SK-N-SH (cell line): ENCODE results near the gene CHST15. TPM values are rescaled to one million over a fixed set of nuclear protein-coding genes. Genes with fewer than 3 reads are reported as not detected.

Experiments
- CTCF ChIA-PET: fragments of 300-600, 350-600 bp; formaldehyde crosslinking; extraction: SDS; loops from one replicate; lab custom pipeline; 2021; lab: Yijun Ruan, JAX
- POLR2A ChIA-PET: fragments of 350-600 bp; sonication (Branson Sonifier 250); formaldehyde crosslinking; extraction: SDS; loops from one replicate; lab custom pipeline; 2020; ENCODE audit warnings: antibody characterized with exemption, inconsistent platforms; lab: Yijun Ruan, JAX
- DNase-seq: peaks from one replicate; pipeline ENCODE4 v3.0.0; 2012
- H2AFZ ChIP-seq: fragments of 200-600 bp; sonication (generic); 2 replicates; pipeline ENCODE4 v1.8.1; 2016; ENCODE audit warnings: antibody characterized with exemption, mild to moderate bottlenecking, low read depth
- H3F3A ChIP-seq: fragments of 200-600 bp; sonication (generic); replicated peaks from 2 replicates; pipeline ENCODE3; 2016; ENCODE audit warnings: antibody characterized with exemption, mild to moderate bottlenecking; ENCODE audit not compliant: insufficient read depth
- H3K27ac ChIP-seq, 2 experiments: fragments of 200-500 bp in 1 of 2; fragments of 200-600 bp in 1 of 2; sonication (Bioruptor generic) in 1 of 2; sonication (generic), shearing (Covaris generic) in 1 of 2; 2 replicates each; pipeline versions ENCODE4 v1.5.1 to v1.6.1; 2014 to 2016; ENCODE audit warnings: low read depth in 2 of 2, inconsistent platforms in 1 of 2, low read length in 1 of 2, mild to moderate bottlenecking in 1 of 2, mixed read lengths in 1 of 2
- H3K27me3 ChIP-seq: fragments of 200-600 bp; sonication (generic), shearing (Covaris generic); 2 replicates; pipeline ENCODE4 v1.6.1; 2016; ENCODE audit warnings: mixed run types; ENCODE audit not compliant: insufficient read depth
- H3K36me3 ChIP-seq, 2 experiments: fragments of 200-500 bp in 1 of 2; fragments of 200-600 bp in 1 of 2; sonication (Bioruptor generic) in 1 of 2; sonication (generic) in 1 of 2; replicated peaks in 1 of 2; 2 replicates each; pipeline versions ENCODE3 to v1.5.1; 2014 to 2016; ENCODE audit warnings: low read length in 1 of 2, mild to moderate bottlenecking in 1 of 2; ENCODE audit not compliant: insufficient read depth in 2 of 2, control insufficient read depth in 1 of 2
- H3K4me1 ChIP-seq, 2 experiments: fragments of 200-500 bp in 1 of 2; fragments of 200-600 bp in 1 of 2; sonication (Bioruptor generic) in 1 of 2; sonication (generic), shearing (Covaris generic) in 1 of 2; 2 replicates each; pipeline versions ENCODE4 v1.5.1 to v1.6.1; 2014 to 2016; ENCODE audit warnings: low read depth in 1 of 2, low read length in 1 of 2, mixed run types in 1 of 2; ENCODE audit not compliant: insufficient read depth in 2 of 2, control insufficient read depth in 1 of 2
- H3K4me2 ChIP-seq: fragments of 200-600 bp; sonication (generic), shearing (Covaris generic); 2 replicates; pipeline ENCODE4 v1.6.1; 2017; ENCODE audit warnings: mixed run types
- H3K4me3 ChIP-seq, 2 experiments: fragments of 200-500 bp in 1 of 2; fragments of 200-600 bp in 1 of 2; sonication (Bioruptor generic) in 1 of 2; sonication (generic), shearing (Covaris generic) in 1 of 2; 2 replicates each; pipeline versions ENCODE4 v1.5.1 to v1.8.1; 2014 to 2016; ENCODE audit warnings: low read depth in 2 of 2, inconsistent platforms in 1 of 2, low read length in 1 of 2, mild to moderate bottlenecking in 1 of 2, mixed read lengths in 1 of 2, moderate library complexity in 1 of 2
- H3K79me2 ChIP-seq: fragments of 200-600 bp; sonication (generic); 2 replicates; pipeline ENCODE4 v1.8.1; 2017; ENCODE audit warnings: mild to moderate bottlenecking; ENCODE audit not compliant: insufficient read depth
- H3K9ac ChIP-seq: fragments of 200-600 bp; sonication (generic); 2 replicates; pipeline ENCODE4 v1.6.1; 2017; ENCODE audit warnings: mixed run types
- H3K9me2 ChIP-seq: fragments of 200-600 bp; sonication (generic); 2 replicates; pipeline ENCODE4 v1.6.1; 2017; ENCODE audit warnings: mixed run types
- H3K9me3 ChIP-seq: fragments of 200-600 bp; sonication (generic); 2 replicates; pipeline ENCODE4 v1.6.1; 2017; ENCODE audit warnings: mixed run types, mild to moderate bottlenecking, moderate library complexity
- H4K20me1 ChIP-seq: fragments of 200-600 bp; sonication (generic); 2 replicates; pipeline ENCODE4 v1.6.1; 2017; ENCODE audit warnings: mild to moderate bottlenecking, mixed run types; ENCODE audit not compliant: insufficient read depth
- ELF1 ChIP-seq: IDR thresholded peaks from 2 replicates; pipeline ENCODE4 v1.4.0; 2012
- EP300 ChIP-seq, 2 experiments: IDR thresholded peaks; 2 replicates each; pipeline versions ENCODE4 v1.4.0 to v1.6.1; 2012; ENCODE audit warnings: borderline replicate concordance in 1 of 2, low read depth in 1 of 2, low read length in 1 of 2
- EZH2phosphoT487 ChIP-seq: fragments of 200-600 bp; sonication (generic); IDR thresholded peaks from 2 replicates; pipeline ENCODE4 v1.6.1; 2017; ENCODE audit warnings: low read depth, mixed run types, mild to moderate bottlenecking, antibody characterized with exemption, moderate library complexity, borderline replicate concordance
- FOXJ3 ChIP-seq: sonication (generic); formaldehyde crosslinking; IDR thresholded peaks from 2 replicates; pipeline ENCODE4 v1.5.1; 2020; ENCODE audit warnings: mild to moderate bottlenecking, missing genetic modification reagents
- FOXM1 ChIP-seq: IDR thresholded peaks from 2 replicates; pipeline ENCODE4 v1.4.0; 2012; ENCODE audit warnings: low read depth, mild to moderate bottlenecking
- GATA2 ChIP-seq: sonication (generic); formaldehyde crosslinking; IDR thresholded peaks from 2 replicates; pipeline ENCODE4 v1.5.0; 2020; ENCODE audit warnings: mild to moderate bottlenecking, missing genetic modification reagents
- JUND ChIP-seq: IDR thresholded peaks from 2 replicates; pipeline ENCODE4 v1.4.0; 2012
- MXI1 ChIP-seq: IDR thresholded peaks from 2 replicates; pipeline ENCODE4 v1.6.1; 2012; ENCODE audit warnings: mild to moderate bottlenecking, low read depth, low read length, improper control_type of control experiment
- NFIC ChIP-seq: IDR thresholded peaks from 2 replicates; pipeline ENCODE4 v1.4.0; 2012; ENCODE audit warnings: borderline replicate concordance
- POLR2AphosphoS5 ChIP-seq: IDR thresholded peaks from 2 replicates; pipeline ENCODE4 v1.6.1; 2012; ENCODE audit warnings: low read depth, low read length
- RCOR1 ChIP-seq: fragments of 150-350 bp; IDR thresholded peaks from 2 replicates; pipeline ENCODE4 v1.6.1; 2017; ENCODE audit warnings: antibody characterized with exemption, low read length
- RFX5 ChIP-seq: IDR thresholded peaks from 2 replicates; pipeline ENCODE4 v1.6.1; 2012; ENCODE audit warnings: mild to moderate bottlenecking, improper control_type of control experiment, low read length
- SIN3A ChIP-seq: IDR thresholded peaks from 2 replicates; pipeline ENCODE4 v1.6.1; 2012; ENCODE audit warnings: low read depth, mild to moderate bottlenecking, low read length, moderate library complexity, borderline replicate concordance
- TAF1 ChIP-seq: IDR thresholded peaks from 2 replicates; pipeline ENCODE4 v1.6.1; 2012; ENCODE audit warnings: low read depth, mild to moderate bottlenecking, low read length, moderate library complexity, borderline replicate concordance
- TCF12 ChIP-seq: IDR thresholded peaks from 2 replicates; pipeline ENCODE4 v1.4.0; 2012
- TEAD4 ChIP-seq: IDR thresholded peaks from 2 replicates; pipeline ENCODE4 v1.4.0; 2012; ENCODE audit warnings: mild to moderate bottlenecking, borderline replicate concordance; ENCODE audit not compliant: insufficient read depth
- WGBS: methylation state at CpG from one replicate; pipeline ENCODE4 v1.1.6; 2017; ENCODE audit warnings: low lambda C conversion rate; 5-methylcytosine and 5-hydroxymethylcytosine counted together
- polyA plus RNA-seq, 3 experiments: library from polyadenylated mRNA; depleted of rRNA; stranded (reverse); fragments of >200 nt; gene quantifications; 2 replicates each; pipeline ENCODE4 v1.2.3, GENCODE V29; 2012
- TF ChIP-seq, protein P1 (sequence below): fragments of 200-600 bp; sonication (generic); IDR thresholded peaks from 2 replicates; pipeline ENCODE4 v1.6.1; 2017; ENCODE audit warnings: antibody characterized with exemption, mild to moderate bottlenecking, moderate library complexity
- TF ChIP-seq, protein P2 (sequence below): IDR thresholded peaks from 2 replicates; pipeline ENCODE4 v1.4.0; 2012; ENCODE audit warnings: low read depth, borderline replicate concordance
- TF ChIP-seq, protein P3 (sequence below): IDR thresholded peaks from 2 replicates; pipeline ENCODE4 v1.4.0; 2012; ENCODE audit warnings: low read depth
- TF ChIP-seq, protein P4 (sequence below): fragments of 150-350 bp; IDR thresholded peaks from 2 replicates; pipeline ENCODE4 v1.6.1; 2016; ENCODE audit warnings: mild to moderate bottlenecking, low read depth, low read length
- TF ChIP-seq, protein P5 (sequence below): IDR thresholded peaks from 2 replicates; pipeline ENCODE4; 2012

Gene CHST15
- polyA plus RNA-seq, 1 of the 3 experiments (the other 2 are of a cell fraction) = 0.02 TPM

DNA sequence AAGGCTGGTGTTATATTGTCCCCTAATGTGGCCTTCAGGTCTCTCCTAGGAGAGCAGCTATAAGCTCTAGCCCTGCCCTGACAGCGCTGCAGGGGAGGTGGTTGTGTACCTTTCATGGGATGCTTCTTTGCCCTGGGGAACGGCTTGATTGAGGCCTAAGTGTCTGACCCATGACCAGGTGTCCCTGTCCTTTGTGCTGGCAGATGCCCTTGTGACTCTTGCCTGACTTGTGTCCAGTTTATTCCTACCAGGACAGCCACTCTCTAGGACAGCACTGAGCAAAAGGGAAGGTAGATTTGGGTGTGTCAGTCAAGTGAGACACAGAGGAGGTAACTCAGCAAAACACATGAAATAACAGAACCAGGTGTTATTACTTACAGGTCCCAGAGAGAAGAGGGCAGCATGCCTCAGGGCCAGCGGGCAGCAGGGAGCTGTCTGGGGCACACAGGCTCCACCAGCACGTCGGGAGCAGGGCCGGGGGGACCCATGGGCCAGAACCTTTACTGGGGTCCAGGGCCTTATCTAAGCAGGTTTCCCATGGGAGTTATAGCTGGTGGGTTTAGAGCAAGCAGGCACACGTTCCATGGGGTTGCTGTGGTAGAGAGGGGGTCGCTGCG lies 10.7 kb upstream of the CHST15 start:
- TF ChIP-seq RCOR1 (no peak), RFX5 (no peak), EP300 (IDR thresholded peaks at IDR 0.05; ENCODE audit: borderline replicate concordance in 1 of 2, low read depth in 1 of 2, low read length in 1 of 2) (no peak), SIN3A (no peak), TAF1 (no peak), ELF1 (no peak), TEAD4 (no peak), GATA2 (CRISPR knock-in tag) (no peak), TCF12 (no peak), FOXM1 (no peak), NFIC (no peak), FOXJ3 (no peak), EZH2phosphoT487 (no peak)
- TF ChIP-seq, protein P1, sequence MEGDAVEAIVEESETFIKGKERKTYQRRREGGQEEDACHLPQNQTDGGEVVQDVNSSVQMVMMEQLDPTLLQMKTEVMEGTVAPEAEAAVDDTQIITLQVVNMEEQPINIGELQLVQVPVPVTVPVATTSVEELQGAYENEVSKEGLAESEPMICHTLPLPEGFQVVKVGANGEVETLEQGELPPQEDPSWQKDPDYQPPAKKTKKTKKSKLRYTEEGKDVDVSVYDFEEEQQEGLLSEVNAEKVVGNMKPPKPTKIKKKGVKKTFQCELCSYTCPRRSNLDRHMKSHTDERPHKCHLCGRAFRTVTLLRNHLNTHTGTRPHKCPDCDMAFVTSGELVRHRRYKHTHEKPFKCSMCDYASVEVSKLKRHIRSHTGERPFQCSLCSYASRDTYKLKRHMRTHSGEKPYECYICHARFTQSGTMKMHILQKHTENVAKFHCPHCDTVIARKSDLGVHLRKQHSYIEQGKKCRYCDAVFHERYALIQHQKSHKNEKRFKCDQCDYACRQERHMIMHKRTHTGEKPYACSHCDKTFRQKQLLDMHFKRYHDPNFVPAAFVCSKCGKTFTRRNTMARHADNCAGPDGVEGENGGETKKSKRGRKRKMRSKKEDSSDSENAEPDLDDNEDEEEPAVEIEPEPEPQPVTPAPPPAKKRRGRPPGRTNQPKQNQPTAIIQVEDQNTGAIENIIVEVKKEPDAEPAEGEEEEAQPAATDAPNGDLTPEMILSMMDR = no peak
- TF ChIP-seq, protein P2, sequence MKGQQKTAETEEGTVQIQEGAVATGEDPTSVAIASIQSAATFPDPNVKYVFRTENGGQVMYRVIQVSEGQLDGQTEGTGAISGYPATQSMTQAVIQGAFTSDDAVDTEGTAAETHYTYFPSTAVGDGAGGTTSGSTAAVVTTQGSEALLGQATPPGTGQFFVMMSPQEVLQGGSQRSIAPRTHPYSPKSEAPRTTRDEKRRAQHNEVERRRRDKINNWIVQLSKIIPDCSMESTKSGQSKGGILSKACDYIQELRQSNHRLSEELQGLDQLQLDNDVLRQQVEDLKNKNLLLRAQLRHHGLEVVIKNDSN = no peak
- TF ChIP-seq, protein P3, sequence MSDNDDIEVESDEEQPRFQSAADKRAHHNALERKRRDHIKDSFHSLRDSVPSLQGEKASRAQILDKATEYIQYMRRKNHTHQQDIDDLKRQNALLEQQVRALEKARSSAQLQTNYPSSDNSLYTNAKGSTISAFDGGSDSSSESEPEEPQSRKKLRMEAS = no peak
- no peaks in the 10 kb centered on the region for H3K9me2 ChIP-seq
- no peaks in the 10 kb centered on the region for H4K20me1 ChIP-seq

DNA sequence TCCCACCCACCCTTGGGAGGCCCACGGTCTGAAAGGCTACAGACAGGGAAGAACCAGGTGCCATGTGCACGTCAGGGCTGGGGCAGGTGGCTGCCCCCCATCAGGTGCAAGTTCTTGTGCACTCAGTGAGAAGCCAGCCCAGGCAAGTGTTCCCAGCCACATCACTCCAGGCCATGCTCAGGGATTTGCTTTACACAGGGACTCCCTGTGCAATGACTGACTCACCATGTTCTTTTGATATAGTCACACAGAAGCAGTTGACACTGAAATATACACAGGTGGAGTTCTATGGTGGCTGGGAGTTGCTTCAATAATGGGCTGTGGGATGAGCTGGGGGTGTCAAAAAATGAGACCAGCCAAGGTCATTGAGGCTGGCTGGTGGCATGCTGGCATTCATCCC lies 8.0 kb upstream of the CHST15 start:
- no peaks in the 10 kb centered on the region for H3K27me3 ChIP-seq
- H3K36me3 ChIP-seq = no peaks in the 10 kb centered on the region
- no peak for DNase-seq
- no peaks in the 10 kb centered on the region for H3K9me2 ChIP-seq
- H4K20me1 ChIP-seq = no peaks in the 10 kb centered on the region
- no peak overlapping the region for H2AFZ ChIP-seq
- ChIA-PET CTCF (interaction anchor here (1.5 kb wide), 1 partner anchor 289 kb away, joined by 4 read pairs; no protein-coding TSS in a partner anchor), POLR2A (no interaction called here)
- H3K9ac ChIP-seq = no peak overlapping the region
- H3K4me1 ChIP-seq = no peaks in the 10 kb centered on the region
- no peaks in the 10 kb centered on the region for H3K79me2 ChIP-seq
- WGBS = 17% methylated on average over 1 of the region's 2 CpGs
- no peak overlapping the region for H3K27ac ChIP-seq
- no peak overlapping the region for H3K4me3 ChIP-seq
- H3K9me3 ChIP-seq = no peaks in the 10 kb centered on the region
- H3K4me2 ChIP-seq = no peak overlapping the region
- H3F3A ChIP-seq = no peaks in the 10 kb centered on the region
- TF ChIP-seq EP300 (IDR thresholded peaks at IDR 0.05; ENCODE audit: borderline replicate concordance in 1 of 2, low read depth in 1 of 2, low read length in 1 of 2) (no peak), TEAD4 (no peak), TCF12 (no peak), RFX5 (no peak), MXI1 (no peak), FOXJ3 (no peak), JUND (no peak), POLR2AphosphoS5 (no peak), RCOR1 (no peak)
- TF ChIP-seq, protein P4, sequence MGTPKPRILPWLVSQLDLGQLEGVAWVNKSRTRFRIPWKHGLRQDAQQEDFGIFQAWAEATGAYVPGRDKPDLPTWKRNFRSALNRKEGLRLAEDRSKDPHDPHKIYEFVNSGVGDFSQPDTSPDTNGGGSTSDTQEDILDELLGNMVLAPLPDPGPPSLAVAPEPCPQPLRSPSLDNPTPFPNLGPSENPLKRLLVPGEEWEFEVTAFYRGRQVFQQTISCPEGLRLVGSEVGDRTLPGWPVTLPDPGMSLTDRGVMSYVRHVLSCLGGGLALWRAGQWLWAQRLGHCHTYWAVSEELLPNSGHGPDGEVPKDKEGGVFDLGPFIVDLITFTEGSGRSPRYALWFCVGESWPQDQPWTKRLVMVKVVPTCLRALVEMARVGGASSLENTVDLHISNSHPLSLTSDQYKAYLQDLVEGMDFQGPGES = no peak
- TF ChIP-seq, protein P1 = no peak
- TF ChIP-seq, protein P5, sequence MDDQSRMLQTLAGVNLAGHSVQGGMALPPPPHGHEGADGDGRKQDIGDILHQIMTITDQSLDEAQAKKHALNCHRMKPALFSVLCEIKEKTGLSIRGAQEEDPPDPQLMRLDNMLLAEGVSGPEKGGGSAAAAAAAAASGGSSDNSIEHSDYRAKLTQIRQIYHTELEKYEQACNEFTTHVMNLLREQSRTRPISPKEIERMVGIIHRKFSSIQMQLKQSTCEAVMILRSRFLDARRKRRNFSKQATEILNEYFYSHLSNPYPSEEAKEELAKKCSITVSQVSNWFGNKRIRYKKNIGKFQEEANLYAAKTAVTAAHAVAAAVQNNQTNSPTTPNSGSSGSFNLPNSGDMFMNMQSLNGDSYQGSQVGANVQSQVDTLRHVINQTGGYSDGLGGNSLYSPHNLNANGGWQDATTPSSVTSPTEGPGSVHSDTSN = no peak

More for the DNA sequence above, 10.7 kb upstream of the CHST15 start:
- no peak for DNase-seq
- Histone ChIP-seq H3K4me3 (no peak overlapping the region), H3K27ac (no peak overlapping the region), H3K27me3 (no peaks in the 10 kb centered on the region), H3K36me3 (no peaks in the 10 kb centered on the region), H3F3A (no peaks in the 10 kb centered on the region), H3K4me1 (no peaks in the 10 kb centered on the region), H2AFZ (no peak overlapping the region), H3K9me3 (no peaks in the 10 kb centered on the region), H3K79me2 (no peaks in the 10 kb centered on the region), H3K9ac (no peak overlapping the region), H3K4me2 (no peak overlapping the region)
- ChIA-PET CTCF (interaction anchor here (1.0 kb wide), 2 partner anchors 109 to 171 kb away, joined by 3 to 4 read pairs; no protein-coding TSS in a partner anchor), POLR2A (no interaction called here)
- 60% methylated on average over 1 of the region's 9 CpGs for WGBS
